Activated CD4-positive, alpha-beta T cell treated with anti-CD3 and anti-CD28 coated beads, Interleukin-2, amount 50 U/mL, for 48 hours (primary cell): Measurements from ENCODE around the gene PRDM16.
A peak's percentile ranks its signal among the peaks of the same experiment; 100 is the strongest.
"Not testable (repeated sequence)": the region's sequence is repeated elsewhere in the genome, so short reads cannot be mapped to it uniquely, and the experiment has no call there.

Experiments
- DNase-seq, 2 experiments: peaks; one replicate each; pipeline ENCODE4 v3.0.0-alpha.2; 2020

The PRDM16 gene

GRCh38 chr1:3146907-3147306, 77.9 kb downstream of the PRDM16 start:
- no peak for DNase-seq

GRCh38 chr1:3148171-3148570, 79.2 kb downstream of the PRDM16 start:
- DNase-seq: no peak

GRCh38 chr1:3149277-3149676, 80.3 kb downstream of the PRDM16 start:
- DNase-seq: no peak

GRCh38 chr1:3151456-3151855, 82.5 kb downstream of the PRDM16 start:
- no peak for DNase-seq

- no peak for DNase-seq
Observed at GRCh38 chr1:3152143-3152542, 83.1 kb downstream of the PRDM16 start.

- DNase-seq: no peak
Observed at GRCh38 chr1:3153197-3153596, 84.2 kb downstream of the PRDM16 start.

GRCh38 chr1:3153902-3154795, 85.1 kb downstream of the PRDM16 start:
- no peak for DNase-seq

GRCh38 chr1:3155056-3155925, 86.3 kb downstream of the PRDM16 start:
- DNase-seq: no peak

GRCh38 chr1:3155926-3156220, 86.9 kb downstream of the PRDM16 start:
- DNase-seq: no peak

- no peak for DNase-seq
Observed at GRCh38 chr1:3156936-3157335, 87.9 kb downstream of the PRDM16 start.

- no peak for DNase-seq
Observed at GRCh38 chr1:3158347-3158746, 89.3 kb downstream of the PRDM16 start.

GRCh38 chr1:3159121-3159520, 90.1 kb downstream of the PRDM16 start:
- DNase-seq: no peak

- DNase-seq: no peak
Observed at GRCh38 chr1:3159996-3160395, 91.0 kb downstream of the PRDM16 start.

- DNase-seq: no peak
Observed at GRCh38 chr1:3160647-3161145, 91.7 kb downstream of the PRDM16 start.

GRCh38 chr1:3161176-3161840, 92.3 kb downstream of the PRDM16 start:
- DNase-seq: peak in 1 of 2 experiments; percentile 6

- no peak for DNase-seq
Observed at GRCh38 chr1:3162322-3162882, 93.4 kb downstream of the PRDM16 start.

GRCh38 chr1:3163356-3163755, 94.4 kb downstream of the PRDM16 start:
- no peak for DNase-seq

GRCh38 chr1:3164671-3165070, 95.7 kb downstream of the PRDM16 start:
- DNase-seq: no peak

GRCh38 chr1:3165189-3165588, 96.2 kb downstream of the PRDM16 start:
- not testable (repeated sequence) for DNase-seq

- no peak for DNase-seq
Observed at GRCh38 chr1:3166206-3166918, 97.4 kb downstream of the PRDM16 start.

GRCh38 chr1:3167255-3167654, 98.3 kb downstream of the PRDM16 start:
- DNase-seq: no peak

- no peak for DNase-seq
Observed at GRCh38 chr1:3168678-3169077, 99.7 kb downstream of the PRDM16 start.
